Activated T-helper 2 cell treated with anti-CD3 and anti-CD28 coated beads, Interferon-gamma antibody, Interleukin-2, Interleukin-4, amounts not matched to agents 10 μg/mL and 5 μg/mL and 100 μg/mL, durations not matched to agents 14 hours and 24 hours and 36 hours (primary cell): ENCODE results near the gene ARRDC5. TPM values are rescaled to one million over a fixed set of nuclear protein-coding genes. Genes with fewer than 3 reads are reported as not detected.
"Not testable (repeated sequence)": the region's sequence is repeated elsewhere in the genome, so short reads cannot be mapped to it uniquely, and the experiment has no call there.

Experiments
- DNase-seq: peaks from one replicate; pipeline ENCODE4 v3.0.0; 2021; ENCODE audit warnings: low spot score
- H3K27ac Mint-ChIP-seq: one replicate; pipeline ENCODE4 v1.8.0; 2021; ENCODE audit warnings: mixed read lengths
- H3K27me3 Mint-ChIP-seq: one replicate; pipeline ENCODE4 v1.8.0; 2021; ENCODE audit warnings: low read depth, mixed read lengths
- H3K36me3 Mint-ChIP-seq: one replicate; pipeline ENCODE4 v1.8.0; 2021; ENCODE audit warnings: low read depth, mixed read lengths
- H3K4me1 Mint-ChIP-seq: one replicate; pipeline ENCODE4 v1.8.0; 2021; ENCODE audit warnings: low read depth, mixed read lengths
- H3K4me3 Mint-ChIP-seq: one replicate; pipeline ENCODE4 v1.8.0; 2021; ENCODE audit warnings: low read depth, mild to moderate bottlenecking, moderate library complexity, mixed read lengths
- H3K9me3 Mint-ChIP-seq: one replicate; pipeline ENCODE4 v1.8.0; 2021; ENCODE audit warnings: mixed read lengths
- intact Hi-C: fragments of 100-400 bp; cut with micrococcal nuclease; formaldehyde crosslinking; loops from one replicate; pipeline ENCODE4 v1.15.1; 2023
- total RNA-seq: library from RNA; stranded (reverse); gene quantifications from 2 replicates; pipeline ENCODE4 v1.2.3, GENCODE V29; 2022

The ARRDC5 gene
- total RNA-seq, 1 donor from 2014 or later = 0.27 TPM

- Mint-ChIP-seq H3K4me1 (no peaks in the 10 kb centered on the region), H3K9me3 (no peaks in the 10 kb centered on the region), H3K27me3 (no peaks in the 10 kb centered on the region), H3K36me3 (peaks cover 20% of the 10 kb centered on the region), H3K4me3 (no peak overlapping the region), H3K27ac (no peak overlapping the region)
- DNase-seq = peak; percentile 62
- intact Hi-C loops = loop anchor here (1.0 kb wide), 1 partner anchor 40 kb away; no protein-coding TSS in a partner anchor
Observed at GRCh38 chr19:4851551-4852290, 51.0 kb downstream of the ARRDC5 start.

- Mint-ChIP-seq H3K4me1 (no peaks in the 10 kb centered on the region), H3K27me3 (no peaks in the 10 kb centered on the region), H3K36me3 (peaks cover 20% of the 10 kb centered on the region), H3K27ac (no peak overlapping the region), H3K4me3 (no peak overlapping the region), H3K9me3 (no peaks in the 10 kb centered on the region)
- intact Hi-C loops = no loop called here
- DNase-seq = no peak
Observed at GRCh38 chr19:4849019-4849418, 53.7 kb downstream of the ARRDC5 start.

GRCh38 chr19:4847190-4847973 is 55.3 kb downstream of the ARRDC5 start:
- peaks cover 26% of the 10 kb centered on the region for H3K36me3 Mint-ChIP-seq
- no peaks in the 10 kb centered on the region for H3K4me1 Mint-ChIP-seq
- intact Hi-C loops = no loop called here
- H3K9me3 Mint-ChIP-seq = no peaks in the 10 kb centered on the region
- no peak for DNase-seq
- H3K27ac Mint-ChIP-seq = no peak overlapping the region
- no peaks in the 10 kb centered on the region for H3K27me3 Mint-ChIP-seq
- no peak overlapping the region for H3K4me3 Mint-ChIP-seq

- DNase-seq, H3K27me3 Mint-ChIP-seq, H3K4me3 Mint-ChIP-seq, H3K4me1 Mint-ChIP-seq, H3K27ac Mint-ChIP-seq, intact Hi-C loops, H3K9me3 Mint-ChIP-seq: not testable (repeated sequence)
- peaks cover 23% of the 10 kb centered on the region for H3K36me3 Mint-ChIP-seq
Observed at GRCh38 chr19:4845975-4846374, 56.7 kb downstream of the ARRDC5 start.

- Mint-ChIP-seq H3K9me3 (no peaks in the 10 kb centered on the region), H3K4me3 (no peak overlapping the region), H3K27ac (no peak overlapping the region), H3K27me3 (no peaks in the 10 kb centered on the region), H3K4me1 (peaks cover 8% of the 10 kb centered on the region), H3K36me3 (peaks cover 31% of the 10 kb centered on the region)
- intact Hi-C loops = no loop called here
- DNase-seq = no peak
Observed at GRCh38 chr19:4844348-4845179, 58.1 kb downstream of the ARRDC5 start.

GRCh38 chr19:4843647-4843965 is 59.1 kb downstream of the ARRDC5 start:
- no peak overlapping the region for H3K4me3 Mint-ChIP-seq
- no peaks in the 10 kb centered on the region for H3K27me3 Mint-ChIP-seq
- peaks cover 38% of the 10 kb centered on the region for H3K36me3 Mint-ChIP-seq
- no peaks in the 10 kb centered on the region for H3K9me3 Mint-ChIP-seq
- intact Hi-C loops = no loop called here
- H3K27ac Mint-ChIP-seq = no peak overlapping the region
- peaks cover 8% of the 10 kb centered on the region for H3K4me1 Mint-ChIP-seq
- no peak for DNase-seq

Other genes with a start within 250 kb of the ARRDC5 start
- gene MYDGF, start 232.6 kb downstream of the ARRDC5 start, total RNA-seq = 105 and 110 TPM in 2 replicates
- 84.8 and 87.2 TPM in 2 replicates for gene DPP9, start 179.1 kb downstream of the ARRDC5 start, total RNA-seq
- 18.1 and 18.6 TPM in 2 replicates for gene FEM1A, start 111.2 kb downstream of the ARRDC5 start, total RNA-seq
- 28.1 and 30.4 TPM in 2 replicates for gene TICAM1, start 71.2 kb downstream of the ARRDC5 start, total RNA-seq
- 55.3 and 61.8 TPM in 2 replicates for gene PLIN3, start 35.2 kb downstream of the ARRDC5 start, total RNA-seq
- gene UHRF1, start 6.6 kb upstream of the ARRDC5 start, total RNA-seq = 137 and 138 TPM in 2 replicates
- gene KDM4B, start 66.2 kb upstream of the ARRDC5 start, total RNA-seq = 51.7 and 54.3 TPM in 2 replicates